IPS-11a (cell line): ENCODE results near the gene MRPS5.
A peak's percentile ranks its signal among the peaks of the same experiment; 100 is the strongest.

Experiments
- H3K4me3 ChIP-seq: one replicate; pipeline ENCODE4 v1.5.1; 2013; ENCODE audit warnings: low read depth, low read length, control low read depth

Gene MRPS5

DNA sequence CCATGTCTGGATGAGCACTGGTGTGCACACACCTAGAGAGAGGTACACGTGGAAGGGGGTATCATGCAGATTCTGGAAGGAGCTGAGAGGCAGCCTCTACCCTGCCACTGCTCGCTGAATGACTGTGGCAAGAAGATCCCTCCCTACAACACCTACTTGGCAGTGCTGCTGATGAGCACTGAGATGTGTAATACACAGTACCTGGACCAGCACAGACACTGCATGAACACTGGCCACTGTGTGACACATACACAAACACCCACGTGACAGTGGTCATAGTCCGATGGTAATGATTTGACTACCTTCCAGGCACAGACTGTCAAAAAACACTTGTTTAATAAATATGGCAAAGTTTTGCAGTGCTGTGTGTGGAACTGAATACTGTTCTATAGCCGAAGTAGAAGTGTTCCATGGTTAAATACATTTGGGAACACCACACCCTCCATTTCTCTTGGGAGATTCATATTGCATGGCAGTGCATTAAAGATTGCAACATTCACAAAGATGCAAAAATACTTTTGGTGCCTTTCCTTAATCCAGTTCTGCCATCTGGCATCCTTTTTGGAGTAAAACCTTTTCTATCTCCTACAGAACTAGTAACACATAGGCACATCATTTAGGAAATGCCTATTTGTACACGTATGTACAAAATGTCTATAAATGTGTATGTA lies 29.6 kb downstream of the MRPS5 start:
- no peak overlapping the region for H3K4me3 ChIP-seq

DNA sequence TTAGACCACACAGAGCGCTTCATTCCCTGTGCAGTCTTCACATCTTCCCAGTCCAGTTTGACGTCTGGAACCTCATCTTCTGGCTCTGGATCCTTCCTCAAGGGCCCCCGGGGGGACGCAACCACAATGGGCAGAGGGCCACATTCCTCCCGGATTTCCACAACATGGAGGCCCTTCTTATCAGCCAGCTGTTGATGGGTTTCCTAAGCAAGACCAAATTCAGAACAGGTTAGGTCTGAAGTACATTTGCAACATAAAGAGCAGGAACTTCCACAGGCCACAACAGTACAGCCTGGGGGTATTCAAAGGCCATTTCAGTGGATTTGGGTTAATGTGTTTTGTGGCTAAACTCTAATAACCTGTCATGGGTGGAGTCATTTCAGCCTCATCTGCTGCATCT lies 34.2 kb downstream of the MRPS5 start:
- H3K4me3 ChIP-seq: no peak overlapping the region

DNA sequence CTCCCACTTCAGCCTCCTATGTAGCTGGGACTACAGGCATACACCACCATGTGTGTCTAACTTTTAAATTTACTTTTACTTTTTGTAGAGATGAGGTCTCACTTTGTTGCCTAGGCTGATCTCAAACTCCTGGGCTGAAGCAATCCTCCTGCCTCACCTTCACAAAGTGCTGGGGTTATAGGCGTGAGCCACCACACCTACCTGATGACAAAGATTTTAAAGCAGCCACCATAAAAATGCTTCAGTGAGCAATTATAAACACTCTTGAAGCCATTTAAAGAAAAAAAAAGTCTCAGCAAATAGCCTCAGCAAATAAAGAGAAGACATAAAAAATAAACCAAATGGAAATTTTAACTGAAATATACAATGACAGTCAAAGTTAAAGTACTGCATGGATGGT lies 35.6 kb downstream of the MRPS5 start:
- H3K4me3 ChIP-seq: no peak overlapping the region

DNA sequence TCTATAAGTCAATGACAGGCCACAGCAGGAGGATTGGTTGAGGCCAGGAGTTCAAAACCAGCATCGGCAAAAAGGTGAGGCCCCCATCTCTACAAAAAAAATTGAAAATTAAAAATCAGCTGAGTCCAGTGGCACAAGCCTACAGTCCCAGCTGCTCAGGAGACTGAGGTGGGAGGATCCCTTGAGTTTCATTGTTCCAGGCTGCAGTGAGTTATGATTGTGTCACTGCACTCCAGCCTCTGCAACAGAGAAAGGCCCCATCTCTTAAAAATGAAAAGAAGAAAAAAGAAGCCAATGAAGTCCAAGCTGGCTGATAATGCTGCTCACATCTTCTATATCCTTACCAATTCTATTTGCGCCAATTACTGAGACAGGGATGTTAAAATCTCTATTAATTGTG lies 39.1 kb downstream of the MRPS5 start:
- H3K4me3 ChIP-seq: no peak overlapping the region

DNA sequence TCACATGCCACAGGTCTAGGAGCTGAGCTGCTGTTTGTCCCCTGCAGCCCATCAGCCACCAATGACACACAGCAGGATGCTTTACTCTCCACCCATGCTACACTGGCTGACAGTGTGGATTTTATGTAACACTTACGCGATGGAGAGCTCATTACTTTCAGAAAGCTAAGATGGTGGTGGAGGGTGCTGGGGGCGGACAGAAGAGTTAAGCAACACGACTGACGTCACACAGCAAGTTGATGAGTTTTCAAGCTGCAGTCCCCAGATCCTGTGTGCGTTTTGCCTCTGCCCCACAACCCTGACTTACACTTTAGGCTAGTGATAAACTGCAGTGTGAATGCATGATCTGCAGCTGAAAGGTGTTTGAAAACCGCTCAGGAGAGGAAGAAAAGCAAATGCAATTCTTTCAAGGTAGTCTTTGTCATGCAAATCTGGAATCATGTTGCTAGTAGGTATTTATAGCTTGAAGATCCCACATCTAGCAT lies 42.4 kb downstream of the MRPS5 start:
- H3K4me3 ChIP-seq: no peak overlapping the region

DNA sequence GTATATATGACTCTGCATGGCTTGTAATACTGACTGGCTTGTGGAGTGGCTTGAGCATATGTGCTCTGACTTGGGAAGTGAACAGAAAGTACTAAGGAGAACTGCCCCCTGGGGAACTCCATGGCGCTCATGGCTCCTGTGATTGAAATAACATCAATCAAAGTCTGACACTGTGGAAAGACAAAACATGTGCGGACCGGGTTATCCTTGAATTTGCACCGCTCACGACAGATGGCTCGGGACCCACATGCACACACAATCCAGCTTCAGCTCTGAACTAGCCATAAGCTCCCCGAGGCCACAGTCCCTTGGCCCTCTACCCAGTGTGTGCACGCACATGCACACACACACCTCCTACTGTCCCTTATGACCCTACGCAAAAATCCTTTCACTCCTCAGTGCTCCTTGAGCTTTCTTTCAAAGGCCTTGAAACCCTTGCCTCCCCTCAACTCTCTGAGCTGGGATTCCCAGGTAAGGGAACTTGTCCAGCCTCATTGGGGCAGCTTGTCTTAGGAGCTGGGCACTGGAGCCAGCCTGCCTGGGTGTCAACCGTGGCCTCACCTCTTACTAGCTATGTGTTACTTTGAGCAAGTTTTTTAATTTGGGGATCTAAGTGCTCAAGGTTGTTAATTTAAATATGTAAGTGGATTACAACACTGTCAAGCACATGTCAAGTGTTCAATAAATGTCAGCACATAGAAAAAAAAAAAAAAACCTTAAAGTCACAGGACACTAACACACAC lies 43.6 kb downstream of the MRPS5 start:
- no peak overlapping the region for H3K4me3 ChIP-seq

DNA sequence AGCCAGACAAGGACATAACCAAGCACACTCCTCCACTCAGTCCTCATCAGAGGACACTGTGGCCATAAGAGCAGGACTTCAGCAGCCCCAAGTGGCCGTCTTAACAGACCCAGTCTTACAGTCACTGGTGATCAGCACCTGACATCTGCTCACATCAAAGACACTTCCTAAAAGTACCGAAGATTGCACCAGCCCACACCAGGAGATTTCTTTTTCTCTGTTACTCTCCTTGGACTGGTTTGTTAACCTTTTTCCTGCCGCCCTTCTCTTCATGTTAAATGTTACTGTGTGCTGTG lies 44.1 kb downstream of the MRPS5 start:
- no peak overlapping the region for H3K4me3 ChIP-seq

DNA sequence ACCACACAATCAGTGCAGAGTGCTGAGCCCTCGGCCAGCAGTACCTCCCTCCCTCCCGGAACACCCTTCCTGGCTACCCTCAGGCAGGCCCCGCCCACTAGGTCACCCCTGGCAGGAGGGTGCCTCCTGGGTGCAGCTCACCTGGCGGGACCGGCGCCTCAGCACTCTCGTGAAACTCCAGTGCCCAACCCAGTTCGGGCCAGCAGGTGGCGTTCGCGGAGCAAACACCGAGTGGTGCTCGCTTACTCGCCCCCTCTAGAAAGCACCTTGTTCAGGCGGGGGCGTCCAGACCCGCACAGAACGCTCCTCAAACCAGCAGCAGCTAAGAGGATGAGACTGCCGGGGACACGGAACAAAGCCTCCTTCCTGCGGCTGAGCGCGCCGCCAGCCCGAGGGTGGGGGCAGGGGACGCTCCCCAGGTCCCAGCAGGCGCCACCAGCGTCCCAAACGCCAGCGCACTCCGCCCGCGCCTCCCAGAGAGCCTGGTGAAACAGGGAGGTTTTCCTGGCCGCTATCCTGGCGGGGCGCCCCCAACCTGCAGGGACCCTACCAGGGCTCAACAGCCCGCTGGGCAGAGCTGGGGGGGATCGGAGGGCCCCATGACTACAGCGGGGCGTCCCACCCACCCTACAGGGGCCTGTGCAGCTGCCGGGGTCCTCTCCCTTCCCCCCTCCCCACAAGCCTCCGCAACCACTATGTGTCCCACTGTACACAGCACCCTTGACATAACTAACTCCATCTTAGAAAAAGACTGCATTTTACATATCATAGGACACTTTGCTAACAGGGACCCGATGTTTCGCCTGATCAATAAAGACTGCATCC lies 44.7 kb downstream of the MRPS5 start:
- H3K4me3 ChIP-seq: peak overlapping the region; percentile 50

DNA sequence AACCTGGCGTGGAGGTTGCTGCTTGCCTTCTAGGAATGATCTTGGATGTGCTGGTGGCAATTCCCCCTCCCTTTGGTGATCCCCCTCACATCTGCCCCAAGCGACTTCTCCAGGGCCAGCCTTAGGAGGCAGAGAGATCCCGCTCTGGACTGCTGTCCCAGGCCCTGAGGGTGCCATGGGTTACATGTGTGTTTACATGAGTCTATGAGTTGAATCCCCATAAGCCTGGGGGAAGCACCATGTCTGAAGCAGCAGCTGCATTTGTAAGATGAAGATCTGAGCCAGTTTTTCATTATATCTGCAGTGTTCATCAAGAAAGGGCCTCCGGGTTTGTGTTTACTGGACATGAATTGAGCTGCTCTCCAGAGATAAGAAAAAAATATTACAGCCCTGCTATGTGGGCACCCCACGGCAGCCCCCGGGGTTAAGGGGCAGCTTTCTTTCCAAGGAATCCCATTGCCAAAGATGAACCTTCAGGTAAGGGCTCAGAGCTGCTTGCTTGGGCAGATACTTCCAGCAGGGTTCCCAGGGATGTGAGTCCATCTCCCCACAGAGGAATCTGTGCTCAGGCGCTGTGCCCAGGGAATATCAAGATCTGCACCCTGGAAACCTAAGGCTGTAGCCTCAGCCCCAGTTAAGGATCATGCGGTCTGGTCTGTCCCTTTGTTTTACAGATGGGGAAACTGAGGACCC lies 46.0 kb downstream of the MRPS5 start:
- H3K4me3 ChIP-seq: no peak overlapping the region

DNA sequence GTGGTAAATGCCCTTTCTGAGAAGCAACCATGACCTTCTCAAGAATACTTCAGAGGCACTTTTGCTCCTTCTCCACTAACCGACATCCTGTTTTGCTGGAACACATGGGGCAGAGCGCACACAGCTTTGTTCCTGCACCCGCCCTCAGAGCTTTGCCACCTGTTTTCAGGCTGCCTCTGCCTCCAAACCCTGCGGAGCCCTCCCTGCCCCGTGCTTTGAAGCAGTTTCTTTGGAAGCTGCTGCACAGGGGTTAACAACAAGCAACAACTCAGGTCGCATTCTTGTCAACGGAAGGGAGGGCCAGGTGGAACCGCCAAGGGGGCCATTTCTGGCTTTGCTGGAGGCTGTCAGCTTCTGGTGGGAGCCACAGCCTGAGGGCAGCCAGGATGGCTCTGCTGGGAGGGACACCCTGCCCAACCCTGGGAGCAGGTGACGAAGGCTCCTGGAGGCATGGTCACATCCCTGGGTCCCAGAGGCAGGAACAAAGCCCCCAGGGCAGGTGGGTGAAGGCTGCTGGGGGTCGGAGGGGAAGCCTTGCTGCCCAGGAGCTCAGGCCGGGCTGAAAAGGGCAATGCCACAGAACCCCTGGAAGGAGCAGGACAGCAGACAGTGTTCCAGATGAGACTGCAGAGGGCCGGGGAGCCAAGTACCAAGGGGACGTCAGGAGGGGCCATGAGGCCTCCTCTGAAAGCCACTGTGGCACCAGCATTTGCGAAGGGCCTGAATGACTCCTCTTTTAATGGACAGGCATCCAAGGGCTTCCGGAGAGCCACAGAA lies 46.8 kb downstream of the MRPS5 start:
- H3K4me3 ChIP-seq: no peak overlapping the region

DNA sequence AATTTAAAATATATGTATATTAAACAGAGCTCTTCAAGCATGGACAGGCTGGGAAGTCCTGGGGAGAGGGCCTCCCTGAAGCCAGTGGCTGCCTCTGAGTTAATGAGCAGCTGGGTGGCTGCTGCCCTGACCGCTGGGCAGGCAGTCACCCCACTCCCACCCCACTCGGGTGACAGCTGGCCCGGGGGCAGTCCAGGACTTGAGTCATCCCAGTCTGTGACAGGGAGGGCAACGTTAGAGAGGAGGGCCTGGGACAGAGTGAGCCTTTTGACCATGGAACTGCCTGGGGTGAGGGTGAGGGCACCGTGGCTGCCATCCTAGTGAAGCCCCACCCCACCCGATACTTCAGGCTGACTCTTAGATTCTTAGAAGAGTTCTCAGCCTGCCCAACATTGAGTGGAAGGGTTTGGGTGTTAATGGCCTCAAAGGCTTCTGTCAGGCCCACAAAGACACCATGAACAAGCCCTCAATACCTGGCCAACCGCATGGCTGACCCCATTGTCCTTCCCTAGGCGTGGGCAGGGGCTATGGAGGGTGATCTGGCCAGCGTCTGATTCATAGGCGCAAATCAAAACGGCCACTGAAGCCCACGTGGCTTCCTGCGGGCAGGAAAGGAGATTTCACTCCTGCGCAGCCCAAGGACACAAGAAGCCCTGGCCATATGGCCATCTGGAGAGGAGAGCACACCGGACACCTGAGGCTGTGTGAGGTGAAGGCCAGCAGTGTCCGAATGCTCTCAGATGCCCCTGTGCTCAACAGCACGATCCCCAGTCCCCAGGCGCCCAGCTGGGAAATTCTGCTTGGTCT lies 47.5 kb downstream of the MRPS5 start:
- H3K4me3 ChIP-seq: no peak overlapping the region

DNA sequence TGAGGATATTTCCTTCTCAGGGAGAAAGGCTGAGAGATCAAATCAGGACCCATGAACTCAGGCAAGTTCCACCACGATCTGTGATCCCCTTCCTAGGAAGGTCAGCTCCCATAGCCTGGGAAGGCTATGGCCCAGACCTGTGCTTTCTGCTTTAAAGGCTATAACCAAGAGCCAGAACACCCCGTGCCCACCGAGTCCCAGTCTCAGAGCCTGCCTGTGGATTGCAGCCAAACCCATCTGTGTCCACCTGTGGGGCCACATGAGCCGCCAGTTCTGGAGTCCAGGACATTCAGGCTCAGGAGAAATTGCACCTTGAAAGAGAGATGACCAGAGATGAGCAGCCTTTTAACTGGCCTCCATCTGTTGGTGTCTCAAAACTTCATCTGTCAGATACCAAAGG lies 49.2 kb downstream of the MRPS5 start:
- H3K4me3 ChIP-seq: no peak overlapping the region

DNA sequence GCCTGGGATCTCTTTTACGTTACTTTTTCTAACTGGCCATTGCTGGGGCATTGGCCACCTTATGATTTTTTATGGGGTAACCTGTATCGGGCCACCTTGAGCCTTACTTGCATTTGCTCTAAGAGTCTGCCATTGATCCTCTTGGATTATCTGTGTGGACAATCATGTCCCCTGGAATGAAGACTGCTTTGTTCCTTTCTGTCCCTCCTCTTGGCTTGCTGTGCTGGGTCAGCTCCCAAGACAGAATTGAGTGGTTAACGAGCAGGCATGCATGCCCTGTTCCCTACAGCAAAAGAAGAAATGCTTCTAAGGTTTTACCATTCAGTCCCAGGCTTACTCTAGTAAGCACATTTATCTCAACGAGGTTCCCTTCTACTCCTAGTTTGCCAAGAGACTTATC lies 49.8 kb downstream of the MRPS5 start:
- no peak overlapping the region for H3K4me3 ChIP-seq

DNA sequence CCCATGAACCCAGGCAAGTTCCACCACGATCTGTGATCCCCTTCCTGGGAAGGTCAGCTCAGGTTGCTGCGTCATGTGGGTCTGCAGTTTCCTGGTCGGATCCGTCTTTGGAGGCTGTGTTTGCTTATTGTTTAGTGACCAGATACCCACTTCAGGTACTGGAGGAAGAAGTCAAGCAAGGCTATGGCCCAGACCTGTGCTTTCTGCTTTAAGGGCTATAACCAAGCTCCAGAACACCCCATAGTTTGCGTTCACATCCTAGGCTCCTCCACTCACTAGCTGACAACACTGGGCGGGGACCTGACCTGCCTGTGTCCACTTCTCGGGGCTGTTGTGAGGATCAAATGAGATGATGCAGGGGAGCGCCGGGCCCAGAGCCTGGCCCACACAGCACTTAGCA lies 52.1 kb downstream of the MRPS5 start:
- no peak overlapping the region for H3K4me3 ChIP-seq

DNA sequence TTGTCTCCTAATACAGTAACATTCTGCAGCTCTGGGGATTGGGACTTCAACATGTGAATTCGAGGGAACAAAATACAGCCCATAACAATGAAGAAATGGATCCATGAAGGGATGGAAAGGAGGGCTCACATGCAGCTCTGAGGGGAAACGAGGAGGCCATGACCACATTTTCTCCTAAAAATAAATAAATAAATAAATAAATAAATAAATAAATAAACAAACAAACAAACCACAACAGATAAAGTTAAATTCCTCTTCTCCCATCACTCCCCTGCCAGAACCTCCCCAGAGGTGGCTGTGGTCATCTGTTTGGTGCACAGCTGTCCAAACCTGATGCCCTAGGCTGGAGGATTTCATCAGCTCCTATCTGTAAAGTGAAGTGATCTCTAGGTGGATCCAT lies 53.4 kb downstream of the MRPS5 start:
- no peak overlapping the region for H3K4me3 ChIP-seq

DNA sequence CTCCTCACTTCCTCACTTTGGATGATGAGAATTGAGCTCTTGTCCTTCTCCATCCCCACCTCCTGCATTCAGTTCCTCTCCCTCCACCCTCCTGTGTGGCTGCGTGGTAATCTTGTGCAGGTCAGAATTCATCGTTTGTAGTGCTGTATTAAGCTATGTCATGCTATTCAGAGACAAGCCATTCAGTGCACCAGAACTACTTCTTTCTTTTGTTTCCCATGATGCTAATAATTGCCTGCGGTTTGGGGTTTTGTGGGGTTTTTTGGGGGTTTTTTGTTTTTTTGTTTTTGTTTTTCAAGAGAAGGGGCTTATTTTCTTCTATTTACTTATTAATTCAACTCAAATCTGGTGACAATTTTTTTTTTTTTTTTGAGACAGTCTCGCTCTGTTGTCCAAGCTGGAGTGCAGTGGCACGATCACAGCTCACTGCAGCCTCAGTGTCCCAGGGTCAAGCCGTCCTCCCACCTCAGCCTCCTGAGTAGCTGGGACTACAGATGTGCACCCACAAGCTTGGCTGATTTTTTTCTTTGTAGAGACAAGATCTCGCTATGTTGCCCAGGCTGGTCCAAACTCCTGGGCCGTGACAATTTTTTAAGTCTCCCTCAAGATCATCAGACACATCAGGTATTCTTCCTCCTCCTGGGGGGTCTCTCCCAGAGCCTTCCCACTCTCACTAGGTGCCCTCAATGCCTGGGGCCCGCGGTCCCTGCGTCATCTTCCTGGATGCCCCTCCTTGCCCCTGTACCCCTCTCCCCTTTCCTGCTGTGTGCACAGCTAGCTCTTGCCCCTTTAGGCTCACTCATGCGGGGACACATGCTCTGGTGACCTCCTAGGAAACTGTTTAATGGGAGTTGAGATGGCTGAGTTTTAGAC lies 58.3 kb downstream of the MRPS5 start:
- no peak overlapping the region for H3K4me3 ChIP-seq

DNA sequence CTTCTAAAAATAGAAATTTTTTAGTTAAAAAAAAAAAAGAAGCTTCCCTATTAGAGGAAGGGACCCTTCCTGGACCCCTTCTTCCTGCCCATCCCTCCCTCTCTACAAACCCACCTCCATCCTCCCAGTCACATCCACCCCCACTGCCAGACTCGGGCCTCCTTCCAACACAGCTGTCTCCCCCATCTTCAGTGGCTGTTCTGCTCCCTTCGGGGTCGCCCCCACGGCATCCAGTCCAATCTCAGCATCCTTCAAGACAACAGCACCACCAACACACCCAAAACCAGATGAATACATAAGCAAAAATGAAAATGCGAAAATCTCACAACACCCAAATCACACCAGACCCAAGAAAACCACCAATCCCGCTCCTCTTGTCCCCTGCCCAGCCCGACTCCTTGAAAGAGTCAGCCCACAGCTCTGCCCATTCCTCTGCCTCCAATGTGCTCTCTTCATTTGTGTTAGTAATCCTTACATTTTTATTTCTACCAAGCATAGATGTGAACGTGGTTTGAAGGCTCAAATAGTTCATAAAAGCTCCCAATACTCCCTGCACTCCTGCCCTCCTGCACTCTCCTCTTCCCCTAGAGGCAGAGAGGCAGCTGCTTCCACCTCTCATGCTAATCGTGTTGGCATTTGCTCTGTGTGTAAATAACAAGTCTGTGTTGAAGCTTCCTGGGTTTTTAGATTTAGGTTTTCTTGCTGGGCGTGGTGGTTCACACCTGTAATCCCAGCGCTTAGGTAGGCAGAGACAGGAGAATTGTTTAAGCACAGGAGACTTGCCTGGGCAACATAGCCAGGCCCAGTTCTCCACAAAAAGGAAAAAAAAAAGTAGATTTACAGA lies 59.1 kb downstream of the MRPS5 start:
- H3K4me3 ChIP-seq: no peak overlapping the region

DNA sequence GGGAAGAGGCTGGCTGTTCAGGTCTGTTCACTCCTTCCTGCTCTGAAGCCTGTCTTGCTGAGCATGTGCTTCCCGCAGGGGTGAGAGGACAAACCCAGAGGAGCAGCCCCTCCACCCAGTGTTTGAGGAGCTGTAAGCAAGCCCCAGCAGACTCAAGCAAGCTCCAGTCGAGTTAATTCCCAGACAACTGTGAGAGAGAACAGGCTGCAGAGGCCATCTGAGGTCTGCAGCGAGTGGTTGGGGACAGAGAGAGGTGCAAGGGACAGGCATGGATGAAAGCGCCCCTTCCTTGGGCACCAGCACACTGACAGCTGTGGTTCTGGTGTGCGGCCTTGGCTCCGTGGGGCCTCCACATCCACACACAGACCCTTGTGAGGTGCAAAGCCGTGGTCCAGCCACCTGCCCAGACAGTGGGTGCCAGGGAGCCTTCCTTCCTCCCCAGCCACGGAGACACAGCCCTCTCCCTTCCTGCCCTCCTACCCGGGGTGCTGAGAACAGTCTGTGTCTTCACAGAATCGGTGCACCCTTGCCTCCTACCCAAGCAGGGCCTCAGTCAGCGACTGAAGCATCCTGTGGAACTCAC lies 59.9 kb downstream of the MRPS5 start:
- no peak overlapping the region for H3K4me3 ChIP-seq
